Liver (tissue), 9 donors: ENCODE data around the gene AFDN. TPM values are rescaled to one million over a fixed set of nuclear protein-coding genes. Genes with fewer than 3 reads are reported as not detected.
A peak's percentile ranks its signal among the peaks of the same experiment; 100 is the strongest.

Experiments
- DNase-seq: peaks from one replicate; pipeline ENCODE4 v3.0.0-alpha.2; 2017; ENCODE audit warnings: low spot score
- H3K27ac ChIP-seq, 2 donors: one replicate each; pipeline ENCODE4 v1.7.0; 2013; ENCODE audit warnings: inconsistent platforms in 2 of 2, low read length in 2 of 2, control low read depth in 1 of 2, low read depth in 1 of 2, mild to moderate bottlenecking in 1 of 2
- H3K27me3 ChIP-seq, 4 donors: one replicate each; pipeline versions ENCODE4 v1.6.1 to v1.7.0; 2013; ENCODE audit warnings: low read length in 3 of 4, inconsistent platforms in 1 of 4, mild to moderate bottlenecking in 1 of 4, moderate library complexity in 1 of 4; ENCODE audit not compliant: control insufficient read depth in 4 of 4, insufficient read depth in 4 of 4
- H3K36me3 ChIP-seq, 4 donors: one replicate each; pipeline versions ENCODE4 v1.6.1 to v1.7.0; 2013; ENCODE audit warnings: low read length in 3 of 4, mild to moderate bottlenecking in 3 of 4, low read depth in 1 of 4, moderate library complexity in 1 of 4; ENCODE audit not compliant: control insufficient read depth in 4 of 4, insufficient read depth in 3 of 4
- H3K4me1 ChIP-seq, 4 donors: one replicate each; pipeline versions ENCODE4 v1.6.1 to v1.7.0; 2013; ENCODE audit warnings: low read length in 3 of 4, mild to moderate bottlenecking in 3 of 4, moderate library complexity in 1 of 4; ENCODE audit not compliant: control insufficient read depth in 4 of 4, insufficient read depth in 4 of 4
- H3K4me3 ChIP-seq, 3 donors: one replicate each; pipeline versions ENCODE4 v1.6.1 to v1.7.0; 2013; ENCODE audit warnings: low read length in 3 of 3, control low read depth in 1 of 3, low read depth in 1 of 3, mild to moderate bottlenecking in 1 of 3
- H3K9ac ChIP-seq, 2 donors: one replicate each; pipeline ENCODE4 v1.7.0; 2013; ENCODE audit warnings: low read length in 2 of 2, mild to moderate bottlenecking in 2 of 2, moderate library complexity in 2 of 2, control low read depth in 1 of 2, low read depth in 1 of 2
- H3K9me3 ChIP-seq, 4 donors: one replicate each; pipeline versions ENCODE4 v1.6.1 to v1.7.0; 2013; ENCODE audit warnings: low read length in 3 of 4; ENCODE audit not compliant: control insufficient read depth in 4 of 4
- ATF3 ChIP-seq: IDR thresholded peaks from 2 replicates; pipeline ENCODE4 v1.6.1; 2016; ENCODE audit warnings: antibody characterized with exemption
- EGR1 ChIP-seq, 2 donors: IDR thresholded peaks; 2 replicates each; pipeline ENCODE4 v1.6.1; 2016 to 2018; ENCODE audit warnings: antibody characterized with exemption in 2 of 2, low read depth in 2 of 2
- FOXA1 ChIP-seq: IDR thresholded peaks from 2 replicates; pipeline ENCODE4 v1.6.1; 2016; ENCODE audit warnings: antibody characterized with exemption
- GABPA ChIP-seq, 2 donors: IDR thresholded peaks in 1 of 2; conservative IDR thresholded peaks in 1 of 2; 2 replicates each; pipeline ENCODE4 v1.6.1; 2016; ENCODE audit warnings: antibody characterized with exemption in 2 of 2, mild to moderate bottlenecking in 1 of 2, moderate library complexity in 1 of 2
- HNF4A ChIP-seq, 2 donors: conservative IDR thresholded peaks; 2 replicates each; pipeline ENCODE4 v1.6.1; 2016; ENCODE audit warnings: antibody characterized with exemption in 2 of 2, mild to moderate bottlenecking in 2 of 2
- HNF4G ChIP-seq: IDR thresholded peaks from 2 replicates; pipeline ENCODE4 v1.6.1; 2016; ENCODE audit warnings: antibody characterized with exemption
- JUND ChIP-seq, 2 donors: IDR thresholded peaks; 2 replicates each; pipeline ENCODE4 v1.6.1; 2016; ENCODE audit warnings: antibody characterized with exemption in 2 of 2
- MAX ChIP-seq: IDR thresholded peaks from 2 replicates; pipeline ENCODE4 v1.6.1; 2016; ENCODE audit warnings: antibody characterized with exemption
- NR2F2 ChIP-seq: IDR thresholded peaks from 2 replicates; pipeline ENCODE4 v1.6.1; 2016; ENCODE audit warnings: antibody characterized with exemption
- RAD21 ChIP-seq, 2 donors: IDR thresholded peaks; 2 replicates each; pipeline ENCODE4 v1.6.1; 2016; ENCODE audit warnings: antibody characterized with exemption in 2 of 2, mild to moderate bottlenecking in 2 of 2
- REST ChIP-seq: IDR thresholded peaks from 2 replicates; pipeline ENCODE4 v1.6.1; 2016; ENCODE audit warnings: antibody characterized with exemption, mild to moderate bottlenecking
- RXRA ChIP-seq, 2 donors: IDR thresholded peaks; 2 replicates each; pipeline ENCODE4 v1.6.1; 2017 to 2018; ENCODE audit warnings: antibody characterized with exemption in 2 of 2, mild to moderate bottlenecking in 1 of 2
- SP1 ChIP-seq: IDR thresholded peaks from 2 replicates; pipeline ENCODE4 v1.6.1; 2018; ENCODE audit warnings: antibody characterized with exemption, mild to moderate bottlenecking
- TAF1 ChIP-seq: conservative IDR thresholded peaks from 2 replicates; pipeline ENCODE4 v1.6.1; 2016; ENCODE audit warnings: antibody characterized with exemption, mild to moderate bottlenecking
- YY1 ChIP-seq: IDR thresholded peaks from 2 replicates; pipeline ENCODE4 v1.6.1; 2016; ENCODE audit warnings: antibody characterized with exemption, mild to moderate bottlenecking
- ZBTB33 ChIP-seq: IDR thresholded peaks from 2 replicates; pipeline ENCODE4 v1.6.1; 2016; ENCODE audit warnings: antibody characterized with exemption
- WGBS: extraction: QIAGEN DNeasy Blood & Tissue Kit; methylation state at CpG from one replicate; pipeline ENCODE4 v1.1.7; 2013; 5-methylcytosine and 5-hydroxymethylcytosine counted together
- polyA plus RNA-seq, 2 donors: library from polyadenylated mRNA; stranded (reverse) in 1 of 2; unstranded in 1 of 2; fragments of 200-250 nt in 1 of 2; fragments of >200 nt in 1 of 2; fragmentation: Nextera tagmentation in 1 of 2; extraction: Ambion mirVana in 1 of 2; gene quantifications; one replicate each; pipeline versions ENCODE4 v1.2.1 to v1.2.3, GENCODE V29; 2013 to 2015
- total RNA-seq, 2 donors: library from RNA; depleted of rRNA; stranded (reverse); fragments of >200 nt; gene quantifications; one replicate each; pipeline ENCODE4 v1.2.3, GENCODE V29; 2014
- donor health status: healthy.
- donor health status: healthy.
- donor health status: healthy.
- donor health status: healthy.
- donor health status: healthy.

AFDN gene
- total and polyA plus RNA-seq, 4 donors, result 21.3 to 145 (median 29.3) TPM

- Histone ChIP-seq H3K9me3 (peaks cover 2 to 16% (median 7%) of the 10 kb centered on the region in 4 donors), H3K4me1 (peaks cover 2 to 11% (median 6%) of the 10 kb centered on the region in 4 donors), H3K27me3 (no peaks in the 10 kb centered on the region), H3K4me3 (no peak overlapping the region), H3K9ac (no peak overlapping the region), H3K36me3 (no peaks in the 10 kb centered on the region), H3K27ac (no peak overlapping the region)
- peak; percentile 12 for DNase-seq
- TF ChIP-seq RAD21 (IDR thresholded peaks at IDR 0.05) (no peak), MAX (no peak), HNF4A (conservative IDR thresholded peaks at IDR 0.05) (no peak), NR2F2 (no peak), ATF3 (no peak), SP1 (no peak)
- 93% methylated on average over 7 of the region's 7 CpGs for WGBS
These were observed 186.7 kb downstream of the AFDN start for GRCh38 chr6:168013250-168013915.

GRCh38 chr6:168014428-168014827 lies 187.7 kb downstream of the AFDN start:
- WGBS, result 29% methylated on average over 6 of the region's 6 CpGs

GRCh38 chr6:168015009-168015408 lies 188.3 kb downstream of the AFDN start:
- Histone ChIP-seq H3K9me3 (peaks cover 2 to 16% (median 7%) of the 10 kb centered on the region in 4 donors), H3K4me1 (peaks cover 2 to 11% (median 6%) of the 10 kb centered on the region in 4 donors), H3K36me3 (no peaks in the 10 kb centered on the region), H3K27me3 (no peaks in the 10 kb centered on the region), H3K9ac (no peak overlapping the region), H3K4me3 (no peak overlapping the region), H3K27ac (no peak overlapping the region)
- DNase-seq, result no peak
- 86% methylated on average over 4 of the region's 4 CpGs for WGBS
- TF ChIP-seq FOXA1 (no peak), SP1 (no peak), NR2F2 (no peak), ZBTB33 (no peak), HNF4G (no peak), EGR1 (IDR thresholded peaks at IDR 0.05; ENCODE audit: low read depth in 2 of 2) (no peak), TAF1 (no peak), GABPA (IDR thresholded peaks at IDR 0.05 in 1 of 2, conservative IDR thresholded peaks at IDR 0.05 in 1 of 2) (no peak), YY1 (no peak), REST (no peak), MAX (no peak), RAD21 (IDR thresholded peaks at IDR 0.05) (no peak), RXRA (IDR thresholded peaks at IDR 0.05) (no peak), HNF4A (conservative IDR thresholded peaks at IDR 0.05) (no peak), JUND (IDR thresholded peaks at IDR 0.05) (no peak)

More at GRCh38 chr6:168014428-168014827, 187.7 kb downstream of the AFDN start:
- Histone ChIP-seq H3K4me3 (no peak overlapping the region), H3K36me3 (no peaks in the 10 kb centered on the region), H3K4me1 (peaks cover 2 to 11% (median 6%) of the 10 kb centered on the region in 4 donors), H3K9me3 (peaks cover 2 to 16% (median 7%) of the 10 kb centered on the region in 4 donors), H3K27ac (no peak overlapping the region), H3K9ac (no peak overlapping the region), H3K27me3 (no peaks in the 10 kb centered on the region)
- DNase-seq, result no peak
- TF ChIP-seq HNF4A (conservative IDR thresholded peaks at IDR 0.05) (peak in 1 of 2 donors; percentile 24), ZBTB33 (no peak)
